K562 (cell line): Measurements from ENCODE around the gene RHOA. TPM values are rescaled to one million over a fixed set of nuclear protein-coding genes. Genes with fewer than 3 reads are reported as not detected.

Experiments used
- CREM ChIP-seq: IDR thresholded peaks from 2 replicates; pipeline ENCODE4 v1.6.1; 2014; ENCODE audit warnings: antibody characterized with exemption, low read depth
- EP300 ChIP-seq: IDR thresholded peaks from 2 replicates; pipeline ENCODE4 v1.6.1; 2012; ENCODE audit warnings: low read length, improper control_type of control experiment
- MAZ ChIP-seq, 2 experiments: fragments of 450-650 bp in 1 of 2; sonication (generic) in 1 of 2; formaldehyde crosslinking; IDR thresholded peaks in 1 of 2; conservative IDR thresholded peaks in 1 of 2; 2 replicates each; pipeline versions ENCODE4 v1.4.0 to v1.5.0; 2020; ENCODE audit warnings: mild to moderate bottlenecking in 1 of 2, missing genetic modification reagents in 1 of 2
- MEF2D ChIP-seq: conservative IDR thresholded peaks from 2 replicates; pipeline ENCODE4 v1.6.1; 2016; ENCODE audit warnings: low read depth, missing genetic modification characterization, missing compliant biosample characterization
- SMARCA5 ChIP-seq: fragments of 450-650 bp; IDR thresholded peaks from 2 replicates; pipeline ENCODE4 v1.6.1; 2016
- TOE1 ChIP-seq, 2 experiments: fragments of 450-650 bp in 1 of 2; sonication (generic) in 1 of 2; formaldehyde crosslinking in 1 of 2; IDR thresholded peaks; 2 replicates each; pipeline versions ENCODE4 v1.7.1 to v1.8.0; 2016 to 2022; ENCODE audit warnings: borderline replicate concordance in 2 of 2, mild to moderate bottlenecking in 2 of 2, antibody characterized with exemption in 1 of 2, inconsistent platforms in 1 of 2, low read depth in 1 of 2, missing genetic modification reagents in 1 of 2, moderate library complexity in 1 of 2
- ZNF175 ChIP-seq: fragments of 200-800 bp; sonication (Bioruptor generic); IDR thresholded peaks from 2 replicates; pipeline ENCODE4 v1.6.1; 2016; ENCODE audit warnings: low read depth, mild to moderate bottlenecking, missing genetic modification characterization, missing compliant biosample characterization
- ZNF778 ChIP-seq: fragments of 450-650 bp; formaldehyde crosslinking; IDR thresholded peaks from 2 replicates; pipeline ENCODE4 v1.4.0; 2020; ENCODE audit warnings: mild to moderate bottlenecking, moderate library complexity
- polyA plus RNA-seq, 8 experiments: library from polyadenylated mRNA; depleted of rRNA in 4 of 8; stranded (reverse) in 5 of 8; unstranded in 3 of 8; fragments of >200 nt; fragmentation: Nextera tagmentation in 2 of 8; fragmentation: Illumina TruSeq in 1 of 8; extraction: Ambion mirVana in 2 of 8; extraction: Trizol in 1 of 8; gene quantifications; 2 replicates each; pipeline versions ENCODE4 v1.2.1 to v1.2.3, GENCODE V29; 2011 to 2014; ENCODE audit warnings: inconsistent platforms in 1 of 8, missing spikeins in 1 of 8
- total RNA-seq, 7 experiments: library from RNA; depleted of rRNA in 6 of 7; stranded (reverse); fragments of >200 nt in 6 of 7; fragmentation: Illumina TruSeq in 2 of 7; extraction: Trizol in 2 of 7; gene quantifications; 2 replicates each; pipeline versions ENCODE4 v1.2.1 to v1.2.3, GENCODE V29; 2011 to 2021; ENCODE audit warnings: low replicate concordance in 1 of 7
- TF ChIP-seq, protein P1 (sequence below): fragments of 250-450 bp; sonication (Bioruptor Pico); IDR thresholded peaks from 2 replicates; pipeline ENCODE4 v1.5.0; 2020; ENCODE audit warnings: mild to moderate bottlenecking
- TF ChIP-seq, protein P2 (sequence below), 2 experiments: fragments of 450-650 bp; formaldehyde crosslinking in 1 of 2; IDR thresholded peaks; 2 replicates each; pipeline versions ENCODE4 v1.4.0 to v1.6.1; 2014 to 2020; ENCODE audit warnings: mild to moderate bottlenecking in 2 of 2, borderline replicate concordance in 1 of 2, low read depth in 1 of 2
- TF ChIP-seq, protein P3 (sequence below): sonication (generic); formaldehyde crosslinking; IDR thresholded peaks from 2 replicates; pipeline ENCODE4 v1.9.0; 2022; ENCODE audit warnings: mild to moderate bottlenecking, missing genetic modification reagents

RHOA gene
- total and polyA plus RNA-seq, 9 of the 15 experiments (the other 6 are each of a cell fraction or from before 2014, with no cell fraction given), result 136 to 540 (median 236) TPM

DNA sequence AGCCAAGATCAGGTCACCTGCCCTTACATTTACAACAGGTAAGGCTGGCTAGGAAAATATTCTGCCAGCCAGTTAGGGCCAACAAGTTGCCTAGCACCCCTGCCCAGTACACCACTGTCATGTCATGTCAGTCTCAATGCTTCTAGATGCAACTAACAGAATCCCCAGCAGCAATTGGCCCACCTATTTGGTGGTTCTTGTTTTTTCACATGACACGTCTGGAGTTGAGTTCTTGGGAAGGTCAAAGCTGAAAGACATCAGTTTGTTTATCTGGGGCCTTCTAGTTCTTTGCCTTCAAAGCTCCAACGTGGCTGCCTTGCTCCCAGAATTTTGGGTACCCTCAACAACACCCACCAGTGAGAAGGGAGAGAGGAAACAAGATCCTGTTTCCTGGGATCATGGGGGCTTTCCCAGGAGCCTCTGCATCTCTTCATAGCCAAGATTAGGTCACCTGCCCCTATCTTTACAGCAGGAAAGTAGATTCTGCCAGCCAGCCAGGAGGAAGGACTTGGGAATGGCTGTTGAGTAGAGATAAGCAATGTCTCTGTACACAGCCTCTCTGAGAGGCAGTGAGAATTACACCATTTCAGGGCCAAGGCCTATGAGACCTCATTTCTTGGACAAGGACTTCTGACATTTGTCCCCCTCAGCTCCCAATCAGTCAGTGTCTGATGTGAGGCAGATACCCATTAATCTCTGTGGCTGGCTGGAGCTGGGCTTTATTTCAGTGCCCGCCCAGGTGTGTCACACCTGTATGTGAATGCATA is 62.2 kb downstream of the RHOA start (continued):
- TF ChIP-seq, protein P1, sequence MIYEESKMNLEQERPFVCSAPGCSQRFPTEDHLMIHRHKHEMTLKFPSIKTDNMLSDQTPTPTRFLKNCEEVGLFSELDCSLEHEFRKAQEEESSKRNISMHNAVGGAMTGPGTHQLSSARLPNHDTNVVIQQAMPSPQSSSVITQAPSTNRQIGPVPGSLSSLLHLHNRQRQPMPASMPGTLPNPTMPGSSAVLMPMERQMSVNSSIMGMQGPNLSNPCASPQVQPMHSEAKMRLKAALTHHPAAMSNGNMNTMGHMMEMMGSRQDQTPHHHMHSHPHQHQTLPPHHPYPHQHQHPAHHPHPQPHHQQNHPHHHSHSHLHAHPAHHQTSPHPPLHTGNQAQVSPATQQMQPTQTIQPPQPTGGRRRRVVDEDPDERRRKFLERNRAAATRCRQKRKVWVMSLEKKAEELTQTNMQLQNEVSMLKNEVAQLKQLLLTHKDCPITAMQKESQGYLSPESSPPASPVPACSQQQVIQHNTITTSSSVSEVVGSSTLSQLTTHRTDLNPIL, result no peak
- no peak for TF ChIP-seq TOE1 (IDR thresholded peaks at IDR 0.05; ENCODE audit: borderline replicate concordance)
- no peak for TF ChIP-seq TOE1 (CRISPR knock-in tag; IDR thresholded peaks at IDR 0.05; ENCODE audit: borderline replicate concordance, low read depth)
- TF ChIP-seq MEF2D (tag), result peak; percentile 48; the same call in 1 of the 2 replicates
- peak; percentile 33; the same call in 1 of the 2 replicates for TF ChIP-seq CREM
- TF ChIP-seq, protein P2, sequence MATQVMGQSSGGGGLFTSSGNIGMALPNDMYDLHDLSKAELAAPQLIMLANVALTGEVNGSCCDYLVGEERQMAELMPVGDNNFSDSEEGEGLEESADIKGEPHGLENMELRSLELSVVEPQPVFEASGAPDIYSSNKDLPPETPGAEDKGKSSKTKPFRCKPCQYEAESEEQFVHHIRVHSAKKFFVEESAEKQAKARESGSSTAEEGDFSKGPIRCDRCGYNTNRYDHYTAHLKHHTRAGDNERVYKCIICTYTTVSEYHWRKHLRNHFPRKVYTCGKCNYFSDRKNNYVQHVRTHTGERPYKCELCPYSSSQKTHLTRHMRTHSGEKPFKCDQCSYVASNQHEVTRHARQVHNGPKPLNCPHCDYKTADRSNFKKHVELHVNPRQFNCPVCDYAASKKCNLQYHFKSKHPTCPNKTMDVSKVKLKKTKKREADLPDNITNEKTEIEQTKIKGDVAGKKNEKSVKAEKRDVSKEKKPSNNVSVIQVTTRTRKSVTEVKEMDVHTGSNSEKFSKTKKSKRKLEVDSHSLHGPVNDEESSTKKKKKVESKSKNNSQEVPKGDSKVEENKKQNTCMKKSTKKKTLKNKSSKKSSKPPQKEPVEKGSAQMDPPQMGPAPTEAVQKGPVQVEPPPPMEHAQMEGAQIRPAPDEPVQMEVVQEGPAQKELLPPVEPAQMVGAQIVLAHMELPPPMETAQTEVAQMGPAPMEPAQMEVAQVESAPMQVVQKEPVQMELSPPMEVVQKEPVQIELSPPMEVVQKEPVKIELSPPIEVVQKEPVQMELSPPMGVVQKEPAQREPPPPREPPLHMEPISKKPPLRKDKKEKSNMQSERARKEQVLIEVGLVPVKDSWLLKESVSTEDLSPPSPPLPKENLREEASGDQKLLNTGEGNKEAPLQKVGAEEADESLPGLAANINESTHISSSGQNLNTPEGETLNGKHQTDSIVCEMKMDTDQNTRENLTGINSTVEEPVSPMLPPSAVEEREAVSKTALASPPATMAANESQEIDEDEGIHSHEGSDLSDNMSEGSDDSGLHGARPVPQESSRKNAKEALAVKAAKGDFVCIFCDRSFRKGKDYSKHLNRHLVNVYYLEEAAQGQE (IDR thresholded peaks at IDR 0.05; ENCODE audit: borderline replicate concordance), result peak; percentile 10; the same call in 1 of the 2 replicates
- TF ChIP-seq, protein P2 (CRISPR knock-in tag; IDR thresholded peaks at IDR 0.05; ENCODE audit: low read depth), result no peak
- TF ChIP-seq, protein P3, sequence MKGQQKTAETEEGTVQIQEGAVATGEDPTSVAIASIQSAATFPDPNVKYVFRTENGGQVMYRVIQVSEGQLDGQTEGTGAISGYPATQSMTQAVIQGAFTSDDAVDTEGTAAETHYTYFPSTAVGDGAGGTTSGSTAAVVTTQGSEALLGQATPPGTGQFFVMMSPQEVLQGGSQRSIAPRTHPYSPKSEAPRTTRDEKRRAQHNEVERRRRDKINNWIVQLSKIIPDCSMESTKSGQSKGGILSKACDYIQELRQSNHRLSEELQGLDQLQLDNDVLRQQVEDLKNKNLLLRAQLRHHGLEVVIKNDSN (CRISPR knock-in tag), result peak; percentile 45
- TF ChIP-seq EP300, result peak; percentile 92
- peak; percentile 73; the same call in 1 of the 2 replicates for TF ChIP-seq ZNF175 (CRISPR knock-in tag)
- no peak for TF ChIP-seq SMARCA5
- 0 out of 4 replicates have a peak, but pooled peaks of 1 of the 2 experiments have one; percentile 42 for TF ChIP-seq MAZ (CRISPR knock-in tag; conservative IDR thresholded peaks at IDR 0.05 in 1 of 2, IDR thresholded peaks at IDR 0.05 in 1 of 2)
- no peak for TF ChIP-seq ZNF778 (CRISPR knock-in tag)
